ENCODE data around the gene RAB32.

GRCh38 chr6:146515212-146515611 lies 28.4 kb upstream of the RAB32 start:
- TF ChIP-seq CTCF (IDR thresholded peaks at IDR 0.05; ENCODE audit: low read length), result no peak
- TF ChIP-seq EZH2 (IDR thresholded peaks at IDR 0.05; ENCODE audit: borderline replicate concordance, low read length), result no peak

Data from OCI-LY1 (cell line).